ENCODE measurements around the gene STIMATE.

GRCh38 chr3:52836986-52837385, 60.4 kb downstream of the STIMATE start:
- TF ChIP-seq CTCF (IDR thresholded peaks at IDR 0.05; ENCODE audit: low read depth, low read length, missing input control): no peak
- TF ChIP-seq TAF1 (conservative IDR thresholded peaks at IDR 0.05): no peak
- TF ChIP-seq EGR1 (IDR thresholded peaks at IDR 0.05; ENCODE audit: low read depth in 2 of 2): no peak
- no peak for TF ChIP-seq YY1 (IDR thresholded peaks at IDR 0.05)
- TF ChIP-seq MAX (IDR thresholded peaks at IDR 0.05): no peak
- no peak for TF ChIP-seq JUND (IDR thresholded peaks at IDR 0.05)
- TF ChIP-seq GABPA (IDR thresholded peaks at IDR 0.05 in 1 of 2, conservative IDR thresholded peaks at IDR 0.05 in 1 of 2): no peak
- TF ChIP-seq RXRA (IDR thresholded peaks at IDR 0.05): no peak
- TF ChIP-seq RAD21 (IDR thresholded peaks at IDR 0.05): no peak
